CD4-positive, alpha-beta memory T cell (primary cell): Measurements from ENCODE around the gene OGFOD3. TPM values are rescaled to one million over a fixed set of nuclear protein-coding genes. Genes with fewer than 3 reads are reported as not detected.

Experiments used
- CTCF ChIA-PET: fragments of 350-600 bp; sonication (Branson Sonifier 250); formaldehyde crosslinking; loops from one replicate; lab custom pipeline; 2021; ENCODE audit warnings: inconsistent platforms; ENCODE audit not compliant: partially characterized antibody; lab: Charles Lee
- POLR2A ChIA-PET: fragments of 350-600 bp; sonication (Branson Sonifier 250); formaldehyde crosslinking; loops from one replicate; lab custom pipeline; 2021; ENCODE audit not compliant: partially characterized antibody; lab: Charles Lee
- DNase-seq, 5 donors: peaks; one replicate each; pipeline versions ENCODE4 v3.0.0 to v3.0.0-alpha.2; 2020 to 2022; ENCODE audit warnings: mixed read lengths in 1 of 5
- H3K27ac ChIP-seq: one replicate; pipeline ENCODE4 v1.7.0; 2013; ENCODE audit warnings: low read depth, low read length
- H3K27me3 ChIP-seq: 2 replicates; pipeline ENCODE4 v1.7.0; 2013; ENCODE audit warnings: mild to moderate bottlenecking, low read length, moderate library complexity; ENCODE audit not compliant: insufficient read depth
- H3K36me3 ChIP-seq: 2 replicates; pipeline ENCODE4 v1.7.0; 2013; ENCODE audit warnings: mild to moderate bottlenecking, low read length, moderate library complexity; ENCODE audit not compliant: insufficient read depth
- H3K4me1 ChIP-seq: 2 replicates; pipeline ENCODE4 v1.7.0; 2013; ENCODE audit warnings: mild to moderate bottlenecking, low read length, moderate library complexity; ENCODE audit not compliant: insufficient read depth
- H3K4me3 ChIP-seq, 2 donors: one replicate each; pipeline ENCODE4 v1.7.0; 2013; ENCODE audit warnings: low read length in 2 of 2, mild to moderate bottlenecking in 1 of 2
- H3K9me3 ChIP-seq, 2 donors: one replicate each; pipeline ENCODE4 v1.7.0; 2013; ENCODE audit warnings: low read length in 2 of 2, control low read depth in 1 of 2; ENCODE audit not compliant: control insufficient read depth in 1 of 2
- H3K27ac Mint-ChIP-seq, 7 donors: one replicate each; pipeline ENCODE4 v1.8.0; 2020 to 2021; ENCODE audit warnings: mixed read lengths in 7 of 7, mild to moderate bottlenecking in 6 of 7, inconsistent platforms in 3 of 7, moderate library complexity in 3 of 7
- H3K27me3 Mint-ChIP-seq, 2 donors: one replicate each; pipeline ENCODE4 v1.8.0; 2020 to 2021; ENCODE audit warnings: mixed read lengths in 2 of 2
- H3K36me3 Mint-ChIP-seq, 2 donors: one replicate each; pipeline ENCODE4 v1.8.0; 2020 to 2021; ENCODE audit warnings: mixed read lengths in 2 of 2, inconsistent platforms in 1 of 2, mild to moderate bottlenecking in 1 of 2
- H3K4me1 Mint-ChIP-seq, 4 donors: one replicate each; pipeline ENCODE4 v1.8.0; 2020 to 2021; ENCODE audit warnings: mixed read lengths in 4 of 4, mild to moderate bottlenecking in 1 of 4
- H3K4me3 Mint-ChIP-seq, 8 donors: one replicate each; pipeline ENCODE4 v1.8.0; 2020 to 2021; ENCODE audit warnings: mixed read lengths in 8 of 8, mild to moderate bottlenecking in 7 of 8, moderate library complexity in 6 of 8, inconsistent platforms in 3 of 8
- H3K9me3 Mint-ChIP-seq, 8 donors: one replicate each; pipeline ENCODE4 v1.8.0; 2020 to 2021; ENCODE audit warnings: mixed read lengths in 8 of 8, mild to moderate bottlenecking in 5 of 8, inconsistent platforms in 3 of 8, moderate library complexity in 1 of 8
- intact Hi-C: fragments of 100-400 bp; cut with micrococcal nuclease; formaldehyde crosslinking; loops from one replicate; pipeline ENCODE4 v1.15.1; 2023
- polyA plus RNA-seq, 2 donors: library from polyadenylated mRNA; unstranded; fragments of 300-500 nt; fragmentation: Illumina TruSeq; gene quantifications; one replicate each; pipeline ENCODE4 v1.2.3, GENCODE V29; 2021
- total RNA-seq, 2 experiments: library from RNA; stranded (reverse); gene quantifications; one replicate each; pipeline ENCODE4 v1.2.3, GENCODE V29; 2021

The OGFOD3 gene
- total and polyA plus RNA-seq, 4 experiments from 2014 or later, result 23.4 to 36.1 (median 29.5) TPM

GRCh38 chr17:82446649-82447048 is 28.3 kb upstream of the OGFOD3 start:
- H3K36me3 Mint-ChIP-seq, result peaks cover 0 to 25% of the 10 kb centered on the region in 2 donors
- H3K27me3 Mint-ChIP-seq, result no peaks in the 10 kb centered on the region
- H3K27ac ChIP-seq, result no peak overlapping the region
- no peaks in the 10 kb centered on the region for H3K9me3 ChIP-seq
- CTCF ChIA-PET, result no interaction called here
- DNase-seq, result no peak
- POLR2A ChIA-PET, result interaction anchor here (1.5 to 1.7 kb wide), 2 partner anchors 11 to 27 kb away, joined by 4 to 7 read pairs; partner anchors contain the start of gene NARF
- intact Hi-C loops, result no loop called here
- peaks cover 16 to 43% (median 23%) of the 10 kb centered on the region in 4 donors for H3K4me1 Mint-ChIP-seq
- H3K27ac Mint-ChIP-seq, result peak overlapping the region in 3 of 7 donors; percentile 48 to 84 (median 74)
- peaks cover 40% of the 10 kb centered on the region for H3K36me3 ChIP-seq
- peak overlapping the region in 2 of 8 donors; percentile 28 to 39 for H3K4me3 Mint-ChIP-seq
- no peaks in the 10 kb centered on the region for H3K9me3 Mint-ChIP-seq
- no peaks in the 10 kb centered on the region for H3K27me3 ChIP-seq
- peaks cover 40% of the 10 kb centered on the region for H3K4me1 ChIP-seq
- no peak overlapping the region for H3K4me3 ChIP-seq

- H3K9me3 Mint-ChIP-seq, result no peaks in the 10 kb centered on the region
- H3K36me3 ChIP-seq, result peaks cover 40% of the 10 kb centered on the region
- CTCF ChIA-PET, result no interaction called here
Observed at GRCh38 chr17:82446124-82446523, 27.7 kb upstream of the OGFOD3 start.

DNA sequence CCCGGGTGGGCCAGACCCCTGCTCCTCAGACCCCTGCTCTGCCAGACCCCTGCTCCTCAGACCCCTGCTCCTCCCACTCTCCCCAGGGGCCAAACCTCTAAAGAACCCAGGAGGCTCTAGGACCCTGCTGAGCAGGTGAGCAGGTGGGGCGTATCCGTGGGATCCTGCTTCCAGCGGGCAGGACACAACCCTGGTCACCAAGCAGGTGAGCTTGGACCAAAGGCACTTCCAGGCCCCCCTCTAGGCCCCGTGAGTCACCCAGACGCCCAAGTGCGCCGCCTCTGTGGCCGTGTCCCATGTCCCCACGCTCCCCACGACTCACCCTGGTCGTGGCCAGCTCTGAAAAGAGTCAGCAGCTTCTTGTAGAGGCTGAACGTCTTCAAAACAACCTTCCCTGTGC is 27.2 kb upstream of the OGFOD3 start:
- H3K4me3 ChIP-seq, result no peak overlapping the region
- intact Hi-C loops, result no loop called here
- H3K9me3 ChIP-seq, result no peaks in the 10 kb centered on the region
- H3K27ac ChIP-seq, result peak overlapping the region; percentile 8
- Mint-ChIP-seq H3K27me3 (no peaks in the 10 kb centered on the region), H3K4me3 (no peak overlapping the region), H3K27ac (no peak overlapping the region), H3K9me3 (no peaks in the 10 kb centered on the region), H3K4me1 (peaks cover 8 to 33% (median 13%) of the 10 kb centered on the region in 4 donors), H3K36me3 (peaks cover 0 to 24% of the 10 kb centered on the region in 2 donors)
- DNase-seq, result no peak
- H3K4me1 ChIP-seq, result peaks cover 32% of the 10 kb centered on the region
- peaks cover 40% of the 10 kb centered on the region for H3K36me3 ChIP-seq
- POLR2A ChIA-PET, result interaction anchor here (1.5 to 1.7 kb wide), 2 partner anchors 12 to 26 kb away, joined by 4 to 7 read pairs; partner anchors contain the start of gene NARF
- CTCF ChIA-PET, result no interaction called here
- H3K27me3 ChIP-seq, result no peaks in the 10 kb centered on the region

More at GRCh38 chr17:82446124-82446523, 27.7 kb upstream of the OGFOD3 start:
- Mint-ChIP-seq H3K4me1 (peaks cover 12 to 38% (median 18%) of the 10 kb centered on the region in 4 donors), H3K27me3 (no peaks in the 10 kb centered on the region), H3K36me3 (peaks cover 0 to 27% of the 10 kb centered on the region in 2 donors), H3K4me3 (no peak overlapping the region), H3K27ac (peak overlapping the region in 3 of 7 donors; percentile 30 to 37 (median 36))
- H3K27me3 ChIP-seq, result no peaks in the 10 kb centered on the region
- H3K4me1 ChIP-seq, result peaks cover 35% of the 10 kb centered on the region
- no peaks in the 10 kb centered on the region for H3K9me3 ChIP-seq
- DNase-seq, result no peak
- POLR2A ChIA-PET, result interaction anchor here (1.5 to 1.7 kb wide), 2 partner anchors 12 to 27 kb away, joined by 4 to 7 read pairs; partner anchors contain the start of gene NARF
- intact Hi-C loops, result no loop called here
- no peak overlapping the region for H3K4me3 ChIP-seq
- peak overlapping the region; percentile 8 for H3K27ac ChIP-seq

DNA sequence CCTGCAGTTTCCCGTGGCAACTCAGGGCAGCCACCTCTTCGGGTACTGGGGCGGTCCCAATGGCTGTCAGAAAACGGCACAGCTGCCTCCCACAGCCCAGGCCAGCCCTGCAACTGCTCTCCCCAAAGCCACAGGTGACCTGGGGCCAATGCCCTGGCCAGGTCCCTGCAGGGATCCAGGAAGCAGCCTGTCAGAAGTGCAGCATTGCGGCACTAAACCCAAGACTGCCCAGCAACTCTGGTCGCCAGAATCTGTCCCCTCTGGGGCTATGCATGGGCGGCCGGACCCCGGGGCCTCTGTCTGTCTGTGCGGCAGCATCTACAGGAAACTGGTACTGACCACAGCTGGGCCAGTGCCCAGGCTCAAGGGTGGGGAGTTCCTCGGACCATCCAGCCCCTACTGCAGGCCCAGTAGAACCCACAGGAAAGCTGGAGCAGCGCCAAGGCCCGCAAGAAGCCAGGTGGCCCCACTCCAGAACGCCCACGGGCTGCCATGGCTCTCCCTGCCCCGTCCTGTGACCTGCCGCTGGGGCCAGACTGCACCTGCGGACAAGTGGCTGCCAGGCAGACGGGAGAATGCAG is 26.6 kb upstream of the OGFOD3 start:
- no peaks in the 10 kb centered on the region for H3K27me3 ChIP-seq
- CTCF ChIA-PET, result no interaction called here
- H3K27ac Mint-ChIP-seq, result no peak overlapping the region
- H3K4me3 ChIP-seq, result no peak overlapping the region
- no peaks in the 10 kb centered on the region for H3K27me3 Mint-ChIP-seq
- peaks cover 32% of the 10 kb centered on the region for H3K4me1 ChIP-seq
- H3K36me3 ChIP-seq, result peaks cover 40% of the 10 kb centered on the region
- H3K9me3 Mint-ChIP-seq, result no peaks in the 10 kb centered on the region
- intact Hi-C loops, result no loop called here
- no peak for DNase-seq
- no peaks in the 10 kb centered on the region for H3K9me3 ChIP-seq
- POLR2A ChIA-PET, result interaction anchor here (1.5 to 1.7 kb wide), 2 partner anchors 13 to 26 kb away, joined by 4 to 7 read pairs; partner anchors contain the start of gene NARF
- peaks cover 10 to 37% (median 12%) of the 10 kb centered on the region in 4 donors for H3K4me1 Mint-ChIP-seq
- no peak overlapping the region for H3K4me3 Mint-ChIP-seq
- no peak overlapping the region for H3K27ac ChIP-seq
- peaks cover 0 to 23% of the 10 kb centered on the region in 2 donors for H3K36me3 Mint-ChIP-seq

DNA sequence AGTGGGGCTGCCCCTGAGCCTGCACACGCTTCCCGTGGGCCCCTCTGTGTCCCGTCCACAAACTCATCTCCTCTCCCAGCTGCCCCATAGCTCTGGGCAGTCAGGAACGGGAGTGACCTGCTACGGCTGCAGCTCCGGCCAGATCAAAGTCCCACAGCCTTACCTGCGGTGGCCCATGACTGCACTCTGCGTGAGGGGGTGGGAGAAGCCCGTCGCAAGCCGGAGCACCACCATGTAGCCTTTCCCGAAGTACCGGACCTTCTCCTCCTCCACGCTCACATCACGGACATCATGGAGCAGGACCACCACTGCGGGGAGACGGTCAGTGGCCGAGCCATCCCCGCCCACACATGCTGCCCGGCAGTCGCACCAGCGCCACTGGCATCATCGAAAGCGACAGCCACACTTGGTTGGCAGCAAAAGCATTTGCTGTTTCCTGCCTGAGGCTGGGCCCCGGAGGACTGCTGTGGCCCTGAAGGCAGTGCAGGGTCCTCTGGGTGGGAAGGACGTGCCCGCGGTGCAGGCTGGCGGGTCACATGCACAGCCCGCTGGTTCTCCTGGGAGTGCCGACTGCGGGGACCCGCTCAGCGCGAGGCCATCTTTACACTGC is 26.0 kb upstream of the OGFOD3 start:
- peaks cover 32% of the 10 kb centered on the region for H3K4me1 ChIP-seq
- Mint-ChIP-seq H3K36me3 (peaks cover 0 to 17% of the 10 kb centered on the region in 2 donors), H3K4me3 (no peak overlapping the region), H3K4me1 (peaks cover 7 to 33% (median 9%) of the 10 kb centered on the region in 4 donors), H3K27ac (peak overlapping the region in 1 of 7 donors; percentile 31), H3K27me3 (no peaks in the 10 kb centered on the region), H3K9me3 (no peaks in the 10 kb centered on the region)
- intact Hi-C loops, result no loop called here
- no peak overlapping the region for H3K27ac ChIP-seq
- CTCF ChIA-PET, result no interaction called here
- no peaks in the 10 kb centered on the region for H3K9me3 ChIP-seq
- no peak overlapping the region for H3K4me3 ChIP-seq
- H3K27me3 ChIP-seq, result no peaks in the 10 kb centered on the region
- DNase-seq, result no peak
- POLR2A ChIA-PET, result interaction anchor here (1.0 kb wide), 1 partner anchor 9 kb away, joined by 4 read pairs; no protein-coding TSS in a partner anchor
- peaks cover 40% of the 10 kb centered on the region for H3K36me3 ChIP-seq

DNA sequence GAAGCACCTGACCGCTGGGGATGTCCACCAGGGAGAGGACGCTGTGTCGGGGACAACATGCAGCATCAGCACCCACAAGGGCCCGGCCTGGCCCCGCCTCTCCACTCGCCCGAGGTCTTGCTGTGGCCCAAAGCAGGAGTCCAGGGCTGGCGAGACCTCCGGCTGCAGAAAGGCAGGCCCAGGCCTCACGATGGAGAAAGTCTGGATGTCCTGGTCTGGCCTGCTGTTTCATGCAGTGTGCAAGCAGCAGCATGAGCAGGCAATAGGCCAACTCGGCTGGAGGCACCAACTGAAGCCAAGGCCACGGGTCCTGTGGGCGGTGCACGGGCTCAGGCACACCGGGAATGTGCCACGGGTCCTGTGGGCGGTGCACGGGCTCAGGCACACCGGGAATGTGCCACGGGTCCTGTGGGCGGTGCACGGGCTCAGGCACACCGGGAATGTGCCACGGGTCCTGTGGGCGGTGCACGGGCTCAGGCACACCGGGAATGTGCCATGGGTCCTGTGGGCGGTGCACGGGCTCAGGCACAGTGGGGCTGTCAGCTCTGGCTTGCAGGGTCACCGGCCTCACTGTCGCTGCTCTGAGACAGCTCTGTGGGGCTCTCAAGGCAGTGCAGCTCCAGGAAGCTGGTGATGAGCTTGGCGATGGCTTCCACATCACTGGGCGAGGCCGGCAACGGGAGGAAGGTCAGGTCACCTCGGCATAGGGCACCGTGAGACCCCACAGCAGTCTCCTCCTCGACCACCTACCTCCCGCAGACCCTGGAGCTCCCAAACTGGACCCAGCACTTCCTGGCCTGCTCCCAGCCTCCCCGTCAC is 25.3 kb upstream of the OGFOD3 start:
- H3K27ac ChIP-seq, result no peak overlapping the region
- DNase-seq, result no peak
- Mint-ChIP-seq H3K27me3 (no peaks in the 10 kb centered on the region), H3K4me1 (peaks cover under 1 to 29% (median 7%) of the 10 kb centered on the region in 4 donors), H3K36me3 (peaks cover 0 to 10% of the 10 kb centered on the region in 2 donors), H3K9me3 (no peaks in the 10 kb centered on the region), H3K4me3 (no peak overlapping the region), H3K27ac (peak overlapping the region in 1 of 7 donors; percentile 31)
- POLR2A ChIA-PET, result interaction anchor here (1.0 to 1.1 kb wide), 2 partner anchors 8 to 25 kb away, joined by 3 to 4 read pairs; no protein-coding TSS in a partner anchor
- peaks cover 40% of the 10 kb centered on the region for H3K36me3 ChIP-seq
- no peaks in the 10 kb centered on the region for H3K9me3 ChIP-seq
- peaks cover 25% of the 10 kb centered on the region for H3K4me1 ChIP-seq
- H3K27me3 ChIP-seq, result no peaks in the 10 kb centered on the region
- CTCF ChIA-PET, result interaction anchor here (1.4 kb wide), 1 partner anchor 21 kb away, joined by 5 read pairs; no protein-coding TSS in a partner anchor
- H3K4me3 ChIP-seq, result no peak overlapping the region
- intact Hi-C loops, result no loop called here
